ENCODE results near the gene LETM1. TPM values are rescaled to one million over a fixed set of nuclear protein-coding genes. Genes with fewer than 3 reads are reported as not detected.

The LETM1 gene
- total and polyA plus RNA-seq, 2 of the 13 experiments (the other 11 are each of a cell fraction or from before 2014, with no cell fraction given), result 9.7 to 41.6 TPM

DNA sequence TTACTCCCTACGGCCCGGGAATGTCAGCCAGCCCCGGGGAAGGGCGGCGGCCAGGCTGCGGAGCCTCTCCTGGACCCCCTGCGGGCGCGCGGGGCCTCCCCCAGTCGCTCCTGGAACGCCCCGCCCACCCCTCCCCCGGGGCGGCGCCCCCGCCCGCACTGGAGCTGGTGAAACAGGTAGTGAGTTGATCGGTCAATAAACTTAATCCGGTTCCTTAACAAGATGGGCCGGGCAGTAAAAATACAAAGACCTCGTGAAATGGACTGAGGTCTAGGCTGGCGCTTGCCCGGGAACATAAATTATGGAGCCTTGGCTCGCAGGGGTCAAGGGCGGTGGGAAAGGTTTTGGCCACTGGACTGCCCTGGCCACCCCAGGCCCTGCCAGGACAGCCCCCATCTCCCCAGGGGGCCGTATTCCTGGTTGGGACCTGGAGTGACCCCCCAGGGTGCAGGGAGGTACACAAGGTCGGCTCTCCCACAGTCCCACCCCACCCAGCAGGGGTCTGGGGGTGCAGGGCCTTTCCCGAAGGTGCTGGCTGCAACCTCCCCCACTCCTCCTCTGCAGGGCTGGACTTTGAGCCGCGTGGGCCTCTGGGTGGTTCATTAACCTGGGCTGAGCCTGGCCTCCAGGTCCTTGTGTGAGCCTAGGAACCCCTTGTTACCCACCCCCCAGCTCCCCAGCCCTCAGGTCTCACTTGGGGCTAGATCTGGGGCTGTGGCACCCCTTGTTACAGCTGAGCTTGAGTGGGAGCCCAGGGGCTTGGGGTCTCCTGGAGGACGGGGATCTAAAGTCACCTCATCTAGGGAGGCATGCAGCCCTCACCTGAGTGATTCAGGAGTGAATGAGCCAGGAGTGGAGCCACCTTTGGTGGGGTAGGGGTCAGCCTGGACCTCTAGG, 60.4 kb downstream of the LETM1 start (continued):
- TF ChIP-seq, protein P1, sequence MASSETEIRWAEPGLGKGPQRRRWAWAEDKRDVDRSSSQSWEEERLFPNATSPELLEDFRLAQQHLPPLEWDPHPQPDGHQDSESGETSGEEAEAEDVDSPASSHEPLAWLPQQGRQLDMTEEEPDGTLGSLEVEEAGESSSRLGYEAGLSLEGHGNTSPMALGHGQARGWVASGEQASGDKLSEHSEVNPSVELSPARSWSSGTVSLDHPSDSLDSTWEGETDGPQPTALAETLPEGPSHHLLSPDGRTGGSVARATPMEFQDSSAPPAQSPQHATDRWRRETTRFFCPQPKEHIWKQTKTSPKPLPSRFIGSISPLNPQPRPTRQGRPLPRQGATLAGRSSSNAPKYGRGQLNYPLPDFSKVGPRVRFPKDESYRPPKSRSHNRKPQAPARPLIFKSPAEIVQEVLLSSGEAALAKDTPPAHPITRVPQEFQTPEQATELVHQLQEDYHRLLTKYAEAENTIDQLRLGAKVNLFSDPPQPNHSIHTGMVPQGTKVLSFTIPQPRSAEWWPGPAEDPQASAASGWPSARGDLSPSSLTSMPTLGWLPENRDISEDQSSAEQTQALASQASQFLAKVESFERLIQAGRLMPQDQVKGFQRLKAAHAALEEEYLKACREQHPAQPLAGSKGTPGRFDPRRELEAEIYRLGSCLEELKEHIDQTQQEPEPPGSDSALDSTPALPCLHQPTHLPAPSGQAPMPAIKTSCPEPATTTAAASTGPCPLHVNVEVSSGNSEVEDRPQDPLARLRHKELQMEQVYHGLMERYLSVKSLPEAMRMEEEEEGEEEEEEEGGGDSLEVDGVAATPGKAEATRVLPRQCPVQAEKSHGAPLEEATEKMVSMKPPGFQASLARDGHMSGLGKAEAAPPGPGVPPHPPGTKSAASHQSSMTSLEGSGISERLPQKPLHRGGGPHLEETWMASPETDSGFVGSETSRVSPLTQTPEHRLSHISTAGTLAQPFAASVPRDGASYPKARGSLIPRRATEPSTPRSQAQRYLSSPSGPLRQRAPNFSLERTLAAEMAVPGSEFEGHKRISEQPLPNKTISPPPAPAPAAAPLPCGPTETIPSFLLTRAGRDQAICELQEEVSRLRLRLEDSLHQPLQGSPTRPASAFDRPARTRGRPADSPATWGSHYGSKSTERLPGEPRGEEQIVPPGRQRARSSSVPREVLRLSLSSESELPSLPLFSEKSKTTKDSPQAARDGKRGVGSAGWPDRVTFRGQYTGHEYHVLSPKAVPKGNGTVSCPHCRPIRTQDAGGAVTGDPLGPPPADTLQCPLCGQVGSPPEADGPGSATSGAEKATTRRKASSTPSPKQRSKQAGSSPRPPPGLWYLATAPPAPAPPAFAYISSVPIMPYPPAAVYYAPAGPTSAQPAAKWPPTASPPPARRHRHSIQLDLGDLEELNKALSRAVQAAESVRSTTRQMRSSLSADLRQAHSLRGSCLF (CRISPR knock-in tag; IDR thresholded peaks at IDR 0.05; ENCODE audit: borderline replicate concordance), result no peak
- TF ChIP-seq, protein P2, sequence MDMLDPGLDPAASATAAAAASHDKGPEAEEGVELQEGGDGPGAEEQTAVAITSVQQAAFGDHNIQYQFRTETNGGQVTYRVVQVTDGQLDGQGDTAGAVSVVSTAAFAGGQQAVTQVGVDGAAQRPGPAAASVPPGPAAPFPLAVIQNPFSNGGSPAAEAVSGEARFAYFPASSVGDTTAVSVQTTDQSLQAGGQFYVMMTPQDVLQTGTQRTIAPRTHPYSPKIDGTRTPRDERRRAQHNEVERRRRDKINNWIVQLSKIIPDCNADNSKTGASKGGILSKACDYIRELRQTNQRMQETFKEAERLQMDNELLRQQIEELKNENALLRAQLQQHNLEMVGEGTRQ (IDR thresholded peaks at IDR 0.05; ENCODE audit: low read depth, low read length), result no peak
- TF ChIP-seq, protein P2 (CRISPR knock-in tag; IDR thresholded peaks at IDR 0.05; ENCODE audit: borderline replicate concordance), result peak; percentile 20; the same call in 1 of the 2 replicates
- TF ChIP-seq HDAC1 (CRISPR knock-in tag; IDR thresholded peaks at IDR 0.05) (peak; percentile 68), FIP1L1 (IDR thresholded peaks at IDR 0.05; ENCODE audit: borderline replicate concordance, insufficient read depth, low read depth, low read length) (no peak), ZNF790 (CRISPR knock-in tag; IDR thresholded peaks at IDR 0.05; ENCODE audit: borderline replicate concordance) (no peak), MXD1 (CRISPR knock-in tag; IDR thresholded peaks at IDR 0.05) (peak; percentile 38), ADNP (CRISPR knock-in tag; IDR thresholded peaks at IDR 0.05) (no peak), ZSCAN29 (CRISPR knock-in tag; conservative IDR thresholded peaks at IDR 0.05) (peak; percentile 69; the same call in 1 of the 2 replicates), NRL (CRISPR knock-in tag; IDR thresholded peaks at IDR 0.05; ENCODE audit: borderline replicate concordance) (peak; percentile 58; the same call in 1 of the 2 replicates), CHD2 (IDR thresholded peaks at IDR 0.05; ENCODE audit: low read depth, low read length) (peak; percentile 69; the same call in 1 of the 2 replicates), ZNF713 (CRISPR knock-in tag; IDR thresholded peaks at IDR 0.05) (no peak), SALL2 (CRISPR knock-in tag; IDR thresholded peaks at IDR 0.05) (no peak), SSRP1 (CRISPR knock-in tag; IDR thresholded peaks at IDR 0.05) (no peak; the same call in 1 of the 2 replicates)
- TF ChIP-seq, protein P3, sequence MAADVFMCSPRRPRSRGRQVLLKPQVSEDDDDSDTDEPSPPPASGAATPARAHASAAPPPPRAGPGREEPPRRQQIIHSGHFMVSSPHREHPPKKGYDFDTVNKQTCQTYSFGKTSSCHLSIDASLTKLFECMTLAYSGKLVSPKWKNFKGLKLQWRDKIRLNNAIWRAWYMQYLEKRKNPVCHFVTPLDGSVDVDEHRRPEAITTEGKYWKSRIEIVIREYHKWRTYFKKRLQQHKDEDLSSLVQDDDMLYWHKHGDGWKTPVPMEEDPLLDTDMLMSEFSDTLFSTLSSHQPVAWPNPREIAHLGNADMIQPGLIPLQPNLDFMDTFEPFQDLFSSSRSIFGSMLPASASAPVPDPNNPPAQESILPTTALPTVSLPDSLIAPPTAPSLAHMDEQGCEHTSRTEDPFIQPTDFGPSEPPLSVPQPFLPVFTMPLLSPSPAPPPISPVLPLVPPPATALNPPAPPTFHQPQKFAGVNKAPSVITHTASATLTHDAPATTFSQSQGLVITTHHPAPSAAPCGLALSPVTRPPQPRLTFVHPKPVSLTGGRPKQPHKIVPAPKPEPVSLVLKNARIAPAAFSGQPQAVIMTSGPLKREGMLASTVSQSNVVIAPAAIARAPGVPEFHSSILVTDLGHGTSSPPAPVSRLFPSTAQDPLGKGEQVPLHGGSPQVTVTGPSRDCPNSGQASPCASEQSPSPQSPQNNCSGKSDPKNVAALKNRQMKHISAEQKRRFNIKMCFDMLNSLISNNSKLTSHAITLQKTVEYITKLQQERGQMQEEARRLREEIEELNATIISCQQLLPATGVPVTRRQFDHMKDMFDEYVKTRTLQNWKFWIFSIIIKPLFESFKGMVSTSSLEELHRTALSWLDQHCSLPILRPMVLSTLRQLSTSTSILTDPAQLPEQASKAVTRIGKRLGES (CRISPR knock-in tag; IDR thresholded peaks at IDR 0.05; ENCODE audit: borderline replicate concordance), result no peak
- TF ChIP-seq, protein P4, sequence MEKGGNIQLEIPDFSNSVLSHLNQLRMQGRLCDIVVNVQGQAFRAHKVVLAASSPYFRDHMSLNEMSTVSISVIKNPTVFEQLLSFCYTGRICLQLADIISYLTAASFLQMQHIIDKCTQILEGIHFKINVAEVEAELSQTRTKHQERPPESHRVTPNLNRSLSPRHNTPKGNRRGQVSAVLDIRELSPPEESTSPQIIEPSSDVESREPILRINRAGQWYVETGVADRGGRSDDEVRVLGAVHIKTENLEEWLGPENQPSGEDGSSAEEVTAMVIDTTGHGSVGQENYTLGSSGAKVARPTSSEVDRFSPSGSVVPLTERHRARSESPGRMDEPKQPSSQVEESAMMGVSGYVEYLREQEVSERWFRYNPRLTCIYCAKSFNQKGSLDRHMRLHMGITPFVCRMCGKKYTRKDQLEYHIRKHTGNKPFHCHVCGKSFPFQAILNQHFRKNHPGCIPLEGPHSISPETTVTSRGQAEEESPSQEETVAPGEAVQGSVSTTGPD (CRISPR knock-in tag; IDR thresholded peaks at IDR 0.05), result peak; percentile 62
